HCT116 (cell line): Measurements from ENCODE around the gene SLC46A3. TPM values are rescaled to one million over a fixed set of nuclear protein-coding genes. Genes with fewer than 3 reads are reported as not detected.

Source experiments
- ATAC-seq: fragments of 200-7000 bp; cut with Tn5 transposase; 2 replicates; pipeline ENCODE4 v1.9.1; 2020; ENCODE audit warnings: mild to moderate bottlenecking, moderate library complexity
- BruUV-seq: library from RNA; stranded (reverse); fragments of 400-500 nt; replicated peaks from 2 replicates; lab custom pipeline; 2021; lab: Mats Ljungman, UMichigan
- CTCF ChIA-PET: fragments of 300-600 bp; sonication (Branson Sonifier 250); formaldehyde crosslinking; loops from one replicate; lab custom pipeline; 2021; ENCODE audit warnings: antibody characterized with exemption; lab: Charles Lee
- POLR2A ChIA-PET: fragments of 300-600, 350-600 bp; sonication (Branson Sonifier 250); formaldehyde crosslinking; loops from one replicate; lab custom pipeline; 2021; ENCODE audit warnings: antibody characterized with exemption; lab: Charles Lee
- RAD21 ChIA-PET, 2 experiments: fragments of 300-600 bp; sonication (Branson Sonifier 250); formaldehyde crosslinking; loops; one replicate each; lab custom pipeline; 2023; ENCODE audit warnings: low total read pairs in 2 of 2; ENCODE audit not compliant: uncharacterized antibody in 2 of 2, unreplicated experiment in 2 of 2, low non-redundant PET in 1 of 2; lab: Charles Lee
- DNase-seq: peaks from one replicate; pipeline ENCODE4 v3.0.0-alpha.2; 2010; ENCODE audit warnings: low read depth, low spot score
- H2AFZ ChIP-seq: fragments of 200-600 bp; shearing (Covaris generic), sonication (generic); 2 replicates; pipeline ENCODE4 v1.6.1; 2017; ENCODE audit warnings: low read depth, mixed run types, mixed read lengths, antibody characterized with exemption, low read length; ENCODE audit not compliant: poor library complexity, severe bottlenecking
- H3K27ac ChIP-seq: 2 replicates; pipeline ENCODE4 v1.5.1; 2012; ENCODE audit warnings: low read depth, low read length
- H3K27me3 ChIP-seq: fragments of 200-600 bp; sonication (generic); 2 replicates; pipeline ENCODE4 v1.6.1; 2016; ENCODE audit warnings: mixed run types, low read length, mixed read lengths; ENCODE audit not compliant: insufficient read depth
- H3K36me3 ChIP-seq, 2 experiments: fragments of 200-500 bp in 1 of 2; fragments of 200-600 bp in 1 of 2; sonication (Bioruptor generic) in 1 of 2; sonication (generic) in 1 of 2; 2 replicates each; pipeline versions ENCODE4 v1.5.1 to v1.6.1; 2014 to 2016; ENCODE audit warnings: low read length in 2 of 2, inconsistent platforms in 1 of 2, mixed read lengths in 1 of 2, mixed run types in 1 of 2; ENCODE audit not compliant: insufficient read depth in 2 of 2, control insufficient read depth in 1 of 2
- H3K4me1 ChIP-seq, 2 experiments: fragments of 200-600 bp in 1 of 2; sonication (generic) in 1 of 2; 2 replicates each; pipeline versions ENCODE4 v1.5.1 to v1.6.1; 2012 to 2017; ENCODE audit warnings: low read length in 2 of 2, inconsistent platforms in 1 of 2, mild to moderate bottlenecking in 1 of 2, mixed read lengths in 1 of 2, mixed run types in 1 of 2, moderate library complexity in 1 of 2; ENCODE audit not compliant: insufficient read depth in 2 of 2, control insufficient read depth in 1 of 2
- H3K4me2 ChIP-seq: fragments of 200-600 bp; sonication (generic); 2 replicates; pipeline ENCODE4 v1.6.1; 2017; ENCODE audit warnings: mixed run types, low read length, mixed read lengths
- H3K4me3 ChIP-seq, 2 experiments: fragments of 200-600 bp in 1 of 2; sonication (generic) in 1 of 2; replicated peaks in 1 of 2; 2 replicates each; pipeline ENCODE4 v1.5.1; 2011 to 2016; ENCODE audit warnings: low read length in 2 of 2, control low read depth in 1 of 2, low read depth in 1 of 2, mild to moderate bottlenecking in 1 of 2, mixed read lengths in 1 of 2, mixed run types in 1 of 2
- H3K79me2 ChIP-seq: fragments of 200-600 bp; sonication (generic); 2 replicates; pipeline ENCODE4 v1.6.1; 2017; ENCODE audit warnings: mild to moderate bottlenecking, mixed run types, low read length, moderate library complexity, mixed read lengths; ENCODE audit not compliant: insufficient read depth
- H3K9ac ChIP-seq: fragments of 200-600 bp; sonication (generic); 2 replicates; pipeline ENCODE4 v1.6.1; 2016; ENCODE audit warnings: low read length, mixed read lengths
- H3K9me2 ChIP-seq: fragments of 200-600 bp; sonication (generic), shearing (Covaris generic); 2 replicates; pipeline ENCODE4 v1.6.1; 2017; ENCODE audit warnings: mixed run types, mild to moderate bottlenecking, moderate library complexity; ENCODE audit not compliant: insufficient read depth
- H3K9me3 ChIP-seq, 2 experiments: fragments of 200-500 bp in 1 of 2; fragments of 200-600 bp in 1 of 2; sonication (Bioruptor generic) in 1 of 2; sonication (generic) in 1 of 2; 2 replicates each; pipeline ENCODE4 v1.6.1; 2014 to 2017; ENCODE audit warnings: low read length in 2 of 2, mixed read lengths in 2 of 2, inconsistent platforms in 1 of 2, low read depth in 1 of 2, mild to moderate bottlenecking in 1 of 2, mixed run types in 1 of 2, moderate library complexity in 1 of 2; ENCODE audit not compliant: control insufficient read depth in 1 of 2, insufficient read depth in 1 of 2
- H4K20me1 ChIP-seq: fragments of 200-600 bp; sonication (generic), shearing (Covaris generic); 2 replicates; pipeline ENCODE4 v1.6.1; 2017; ENCODE audit warnings: mixed run types, mild to moderate bottlenecking, moderate library complexity; ENCODE audit not compliant: insufficient read depth
- CBX3 ChIP-seq: IDR thresholded peaks from 2 replicates; pipeline ENCODE4 v1.6.1; 2012; ENCODE audit warnings: low read depth
- CEBPB ChIP-seq: IDR thresholded peaks from 2 replicates; pipeline ENCODE4 v1.6.1; 2012; ENCODE audit warnings: low read depth
- CTCF ChIP-seq, 3 experiments: fragments of 200-600 bp in 1 of 3; sonication (generic) in 1 of 3; IDR thresholded peaks in 2 of 3; conservative IDR thresholded peaks in 1 of 3; 2 replicates each; pipeline ENCODE4 v1.5.1; 2012 to 2017; ENCODE audit warnings: low read depth in 2 of 3, low read length in 2 of 3, antibody characterized with exemption in 1 of 3, borderline replicate concordance in 1 of 3, control low read depth in 1 of 3, mild to moderate bottlenecking in 1 of 3, mixed read lengths in 1 of 3, mixed run types in 1 of 3, moderate library complexity in 1 of 3; ENCODE audit not compliant: insufficient read depth in 1 of 3
- EGR1 ChIP-seq: IDR thresholded peaks from 2 replicates; pipeline ENCODE4 v1.6.1; 2012; ENCODE audit warnings: low read depth
- EZH2phosphoT487 ChIP-seq: fragments of 200-600 bp; IDR thresholded peaks from 2 replicates; pipeline ENCODE4 v1.6.1; 2018; ENCODE audit warnings: antibody characterized with exemption, borderline replicate concordance
- FOSL1 ChIP-seq: IDR thresholded peaks from 2 replicates; pipeline ENCODE4 v1.6.1; 2012; ENCODE audit warnings: low read depth
- POLR2A ChIP-seq: IDR thresholded peaks from 2 replicates; pipeline ENCODE4 v1.7.0; 2011; ENCODE audit warnings: borderline replicate concordance; ENCODE audit not compliant: insufficient read depth, insufficient read length; ENCODE audit errors: extremely low read depth
- POLR2AphosphoS5 ChIP-seq: IDR thresholded peaks from 2 replicates; pipeline ENCODE4 v1.6.1; 2011; ENCODE audit warnings: mild to moderate bottlenecking, low read depth, low read length, moderate library complexity
- RAD21 ChIP-seq: IDR thresholded peaks from 2 replicates; pipeline ENCODE4 v1.6.1; 2012; ENCODE audit warnings: low read depth, mild to moderate bottlenecking
- SP1 ChIP-seq: IDR thresholded peaks from 2 replicates; pipeline ENCODE4 v1.6.1; 2012; ENCODE audit warnings: low read depth
- ZFX ChIP-seq: fragments of 450-650 bp; IDR thresholded peaks from 2 replicates; pipeline ENCODE4 v1.6.1; 2017
- ZNF274 ChIP-seq: fragments of 200-500 bp; sonication (Bioruptor generic); IDR thresholded peaks from 2 replicates; pipeline ENCODE4 v1.6.1; 2014; ENCODE audit warnings: mild to moderate bottlenecking, low read depth, low read length, inconsistent platforms
- intact Hi-C: fragments of 100-400 bp; cut with micrococcal nuclease; formaldehyde crosslinking; loops from 2 replicates; pipeline ENCODE4 v1.10.0; 2022
- total RNA-seq: library from RNA; stranded (reverse); gene quantifications from one replicate; pipeline ENCODE4 v1.2.1, GENCODE V29; 2021; ENCODE audit not compliant: unreplicated experiment
- TF ChIP-seq, protein P1 (sequence below): IDR thresholded peaks from 2 replicates; pipeline ENCODE4 v1.6.1; 2012
- TF ChIP-seq, protein P2 (sequence below): IDR thresholded peaks from 2 replicates; pipeline ENCODE4 v1.6.1; 2012; ENCODE audit warnings: low read depth
- TF ChIP-seq, protein P3 (sequence below): IDR thresholded peaks from 2 replicates; pipeline ENCODE4 v1.6.1; 2012
- TF ChIP-seq, protein P4 (sequence below): IDR thresholded peaks from 2 replicates; pipeline ENCODE4 v1.6.1; 2011; ENCODE audit warnings: mild to moderate bottlenecking, low read length, moderate library complexity; ENCODE audit not compliant: insufficient replicate concordance; ENCODE audit errors: extremely low read depth

SLC46A3 gene
- total RNA-seq, 1 experiment from 2014 or later: 0.93 TPM

GRCh38 chr13:28704282-28704681, 14.5 kb downstream of the SLC46A3 start:
- Histone ChIP-seq H3K9me2 (no peaks in the 10 kb centered on the region), H4K20me1 (no peaks in the 10 kb centered on the region), H3K4me3 (no peak overlapping the region), H3K27me3 (no peaks in the 10 kb centered on the region), H3K4me1 (peaks cover 0 to 6% of the 10 kb centered on the region in 2 experiments; a peak in 1 of 4 replicates), H3K9ac (no peak overlapping the region), H3K9me3 (no peaks in the 10 kb centered on the region), H3K4me2 (no peak overlapping the region), H3K36me3 (no peaks in the 10 kb centered on the region), H3K79me2 (no peaks in the 10 kb centered on the region), H2AFZ (no peak overlapping the region), H3K27ac (no peak overlapping the region)
- no TSS peak for BruUV-seq
- ATAC-seq: no peak
- no peak for TF ChIP-seq EZH2phosphoT487
- TF ChIP-seq, protein P1, sequence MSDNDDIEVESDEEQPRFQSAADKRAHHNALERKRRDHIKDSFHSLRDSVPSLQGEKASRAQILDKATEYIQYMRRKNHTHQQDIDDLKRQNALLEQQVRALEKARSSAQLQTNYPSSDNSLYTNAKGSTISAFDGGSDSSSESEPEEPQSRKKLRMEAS: no peak
- TF ChIP-seq FOSL1: no peak
- no peak for TF ChIP-seq EGR1
- TF ChIP-seq, protein P2, sequence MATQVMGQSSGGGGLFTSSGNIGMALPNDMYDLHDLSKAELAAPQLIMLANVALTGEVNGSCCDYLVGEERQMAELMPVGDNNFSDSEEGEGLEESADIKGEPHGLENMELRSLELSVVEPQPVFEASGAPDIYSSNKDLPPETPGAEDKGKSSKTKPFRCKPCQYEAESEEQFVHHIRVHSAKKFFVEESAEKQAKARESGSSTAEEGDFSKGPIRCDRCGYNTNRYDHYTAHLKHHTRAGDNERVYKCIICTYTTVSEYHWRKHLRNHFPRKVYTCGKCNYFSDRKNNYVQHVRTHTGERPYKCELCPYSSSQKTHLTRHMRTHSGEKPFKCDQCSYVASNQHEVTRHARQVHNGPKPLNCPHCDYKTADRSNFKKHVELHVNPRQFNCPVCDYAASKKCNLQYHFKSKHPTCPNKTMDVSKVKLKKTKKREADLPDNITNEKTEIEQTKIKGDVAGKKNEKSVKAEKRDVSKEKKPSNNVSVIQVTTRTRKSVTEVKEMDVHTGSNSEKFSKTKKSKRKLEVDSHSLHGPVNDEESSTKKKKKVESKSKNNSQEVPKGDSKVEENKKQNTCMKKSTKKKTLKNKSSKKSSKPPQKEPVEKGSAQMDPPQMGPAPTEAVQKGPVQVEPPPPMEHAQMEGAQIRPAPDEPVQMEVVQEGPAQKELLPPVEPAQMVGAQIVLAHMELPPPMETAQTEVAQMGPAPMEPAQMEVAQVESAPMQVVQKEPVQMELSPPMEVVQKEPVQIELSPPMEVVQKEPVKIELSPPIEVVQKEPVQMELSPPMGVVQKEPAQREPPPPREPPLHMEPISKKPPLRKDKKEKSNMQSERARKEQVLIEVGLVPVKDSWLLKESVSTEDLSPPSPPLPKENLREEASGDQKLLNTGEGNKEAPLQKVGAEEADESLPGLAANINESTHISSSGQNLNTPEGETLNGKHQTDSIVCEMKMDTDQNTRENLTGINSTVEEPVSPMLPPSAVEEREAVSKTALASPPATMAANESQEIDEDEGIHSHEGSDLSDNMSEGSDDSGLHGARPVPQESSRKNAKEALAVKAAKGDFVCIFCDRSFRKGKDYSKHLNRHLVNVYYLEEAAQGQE: no peak
- no peak for TF ChIP-seq POLR2AphosphoS5
- TF ChIP-seq ZFX: no peak
- no peak for TF ChIP-seq RAD21
- TF ChIP-seq, protein P3, sequence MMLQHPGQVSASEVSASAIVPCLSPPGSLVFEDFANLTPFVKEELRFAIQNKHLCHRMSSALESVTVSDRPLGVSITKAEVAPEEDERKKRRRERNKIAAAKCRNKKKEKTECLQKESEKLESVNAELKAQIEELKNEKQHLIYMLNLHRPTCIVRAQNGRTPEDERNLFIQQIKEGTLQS: no peak
- TF ChIP-seq CBX3: no peak
- no peak for TF ChIP-seq ZNF274
- TF ChIP-seq, protein P4, sequence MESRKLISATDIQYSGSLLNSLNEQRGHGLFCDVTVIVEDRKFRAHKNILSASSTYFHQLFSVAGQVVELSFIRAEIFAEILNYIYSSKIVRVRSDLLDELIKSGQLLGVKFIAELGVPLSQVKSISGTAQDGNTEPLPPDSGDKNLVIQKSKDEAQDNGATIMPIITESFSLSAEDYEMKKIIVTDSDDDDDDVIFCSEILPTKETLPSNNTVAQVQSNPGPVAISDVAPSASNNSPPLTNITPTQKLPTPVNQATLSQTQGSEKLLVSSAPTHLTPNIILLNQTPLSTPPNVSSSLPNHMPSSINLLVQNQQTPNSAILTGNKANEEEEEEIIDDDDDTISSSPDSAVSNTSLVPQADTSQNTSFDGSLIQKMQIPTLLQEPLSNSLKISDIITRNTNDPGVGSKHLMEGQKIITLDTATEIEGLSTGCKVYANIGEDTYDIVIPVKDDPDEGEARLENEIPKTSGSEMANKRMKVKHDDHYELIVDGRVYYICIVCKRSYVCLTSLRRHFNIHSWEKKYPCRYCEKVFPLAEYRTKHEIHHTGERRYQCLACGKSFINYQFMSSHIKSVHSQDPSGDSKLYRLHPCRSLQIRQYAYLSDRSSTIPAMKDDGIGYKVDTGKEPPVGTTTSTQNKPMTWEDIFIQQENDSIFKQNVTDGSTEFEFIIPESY: no peak
- TF ChIP-seq CTCF (IDR thresholded peaks at IDR 0.05 in 2 of 3, conservative IDR thresholded peaks at IDR 0.05 in 1 of 3; ENCODE audit: borderline replicate concordance in 1 of 3, insufficient read depth in 1 of 3, low read depth in 2 of 3, low read length in 2 of 3): no peak
- no peak for TF ChIP-seq SP1
- no peak for TF ChIP-seq POLR2A
- TF ChIP-seq CEBPB: no peak
- POLR2A ChIA-PET: no interaction called here
- CTCF ChIA-PET: no interaction called here
- RAD21 ChIA-PET: no interaction called here
- DNase-seq: no peak
- intact Hi-C loops: no loop called here
